GM21447 (cell line): ENCODE data around the gene RGS9BP.
"Not testable (repeated sequence)": the region's sequence is repeated elsewhere in the genome, so short reads cannot be mapped to it uniquely, and the experiment has no call there.

Source experiments
- ATAC-seq: cut with Tn5 transposase; IDR thresholded peaks from one replicate; pipeline ENCODE4 v1.9.1; 2021; ENCODE audit not compliant: unreplicated experiment

The RGS9BP gene

GRCh38 chr19:32675720-32676185 is at the start of gene RGS9BP:
TSS of gene RGS9BP (plus strand) at chr19:32675848. CDS start at chr19:32676264, 416 bp downstream.
- ATAC-seq = peak; percentile 32

GRCh38 chr19:32626969-32627368 is 48.7 kb upstream of the RGS9BP start:
- no peak for ATAC-seq

- ATAC-seq = no peak
Measured at GRCh38 chr19:32627714-32628270, 47.9 kb upstream of the RGS9BP start.

DNA sequence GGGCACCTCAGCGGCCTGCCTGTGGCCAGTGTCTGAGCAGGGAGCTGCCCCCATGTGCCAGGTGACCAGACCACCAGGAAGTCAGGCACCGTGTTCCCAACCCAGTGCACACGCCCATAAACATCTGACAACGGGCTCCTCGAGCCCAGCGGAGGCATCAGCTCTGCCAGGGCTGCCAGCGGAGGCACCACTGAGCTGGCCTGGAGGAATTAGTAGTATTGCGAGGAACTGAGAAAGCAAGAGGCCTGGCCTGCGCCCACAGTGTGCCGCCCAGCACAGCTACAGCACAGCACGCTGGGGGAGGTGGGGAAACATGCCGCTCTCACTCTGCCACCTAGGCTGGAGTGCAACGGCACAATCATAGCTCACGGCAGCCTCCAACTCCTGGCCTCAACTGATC is 45.3 kb upstream of the RGS9BP start:
- ATAC-seq = no peak

DNA sequence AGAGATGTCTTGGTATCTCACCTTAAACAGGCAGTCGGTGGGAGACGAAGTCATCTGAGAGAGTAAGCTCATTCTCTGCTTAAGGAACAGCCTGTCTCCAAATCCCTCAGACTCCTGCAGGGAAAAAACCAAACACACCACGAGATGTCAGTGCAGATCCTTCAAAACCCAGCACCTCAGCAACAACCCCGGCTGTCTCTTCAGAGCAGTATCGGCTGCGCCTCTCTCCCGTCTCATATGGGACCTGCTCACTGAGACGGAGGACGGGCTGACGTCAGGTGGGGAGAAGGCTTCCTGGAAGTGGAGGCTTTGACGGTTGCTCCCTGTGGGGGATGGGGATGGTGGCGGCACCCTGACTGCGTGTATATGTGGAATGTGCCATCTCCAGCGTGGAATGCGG is 44.3 kb upstream of the RGS9BP start:
- ATAC-seq = no peak

DNA sequence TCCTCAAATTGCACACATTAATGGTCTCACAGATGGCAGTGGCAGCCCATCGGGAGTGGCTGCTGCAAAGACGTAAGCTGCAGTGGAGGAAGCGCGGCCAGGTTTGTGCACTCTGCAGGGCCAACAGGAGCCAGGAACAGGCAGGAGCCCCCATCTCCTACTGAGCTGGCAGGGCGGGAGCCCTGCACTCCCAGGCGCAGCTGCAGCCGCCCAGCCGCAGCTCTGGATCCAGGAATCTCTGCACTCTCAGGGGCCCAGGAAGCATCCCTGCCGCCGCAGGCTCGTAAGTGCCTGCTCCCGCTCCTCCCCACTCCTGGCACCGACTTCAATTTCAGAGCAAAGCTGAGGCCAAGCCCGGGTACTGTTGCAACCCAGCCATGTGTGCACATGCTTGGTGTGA is 38.2 kb upstream of the RGS9BP start:
- no peak for ATAC-seq

DNA sequence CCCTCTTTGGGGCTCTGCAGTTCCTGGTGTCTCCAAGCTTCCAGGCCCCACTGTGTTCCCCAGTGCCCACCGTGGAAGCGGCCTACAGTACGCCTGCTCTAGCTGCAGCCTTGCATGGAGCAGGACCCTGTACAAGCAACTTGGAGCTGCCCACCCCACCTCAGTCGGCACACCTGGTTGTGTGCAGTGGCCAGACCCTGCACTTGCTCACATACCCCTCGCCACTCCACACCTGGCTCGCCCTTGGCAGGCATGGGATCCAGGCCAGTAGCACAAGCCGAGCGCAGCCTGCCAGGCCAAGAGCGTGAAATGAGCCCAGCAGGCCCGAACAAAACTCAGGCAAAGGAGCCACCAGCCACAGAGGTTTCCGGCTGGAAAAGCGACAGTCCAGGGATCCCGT is 37.0 kb upstream of the RGS9BP start:
- ATAC-seq = no peak

DNA sequence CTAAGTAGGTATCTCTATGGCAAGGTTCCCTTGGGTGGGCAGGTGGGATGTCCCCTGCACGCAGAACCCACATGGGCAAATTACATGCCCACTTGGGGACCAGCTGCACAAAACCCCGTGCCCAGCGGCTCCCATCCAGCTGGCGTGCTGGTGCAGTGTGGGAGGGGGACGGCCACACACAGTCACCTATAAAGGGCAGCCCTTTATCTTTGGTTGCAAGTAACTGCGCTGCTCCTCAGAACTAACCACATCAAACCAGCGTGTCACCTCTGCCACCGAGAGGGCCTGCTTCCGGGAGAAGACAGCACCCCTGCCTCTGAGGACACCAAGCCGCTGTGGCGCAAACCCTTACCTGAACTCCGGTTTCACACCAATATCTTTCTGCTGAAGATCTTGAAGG is 32.9 kb upstream of the RGS9BP start:
- ATAC-seq = no peak

GRCh38 chr19:32646556-32646955 is 29.1 kb upstream of the RGS9BP start:
- ATAC-seq = no peak

GRCh38 chr19:32647361-32647760 is 28.3 kb upstream of the RGS9BP start:
- ATAC-seq = no peak

DNA sequence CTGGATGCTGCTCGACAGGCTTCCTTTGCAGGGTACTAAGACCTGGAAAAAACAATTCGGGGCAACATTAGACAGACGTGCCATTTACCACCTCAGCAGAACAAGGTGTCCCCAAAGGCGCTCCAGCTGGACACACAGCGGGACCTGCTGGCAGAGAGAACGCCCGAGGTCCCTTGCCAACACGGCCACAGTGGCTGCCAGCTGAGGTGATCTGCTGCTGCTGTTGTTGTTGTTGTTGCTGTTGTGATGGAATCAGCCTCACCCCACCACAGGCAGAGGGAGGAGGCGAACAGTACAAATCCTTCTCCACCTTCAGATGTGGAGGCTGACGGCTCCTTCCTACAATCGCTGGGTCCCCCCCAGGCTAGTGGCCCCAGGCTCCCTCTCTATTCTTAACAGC is 25.9 kb upstream of the RGS9BP start:
- ATAC-seq = no peak

- ATAC-seq = no peak
Measured at GRCh38 chr19:32650671-32651070, 25.0 kb upstream of the RGS9BP start.

GRCh38 chr19:32651729-32652140 is 23.9 kb upstream of the RGS9BP start:
- ATAC-seq = no peak

DNA sequence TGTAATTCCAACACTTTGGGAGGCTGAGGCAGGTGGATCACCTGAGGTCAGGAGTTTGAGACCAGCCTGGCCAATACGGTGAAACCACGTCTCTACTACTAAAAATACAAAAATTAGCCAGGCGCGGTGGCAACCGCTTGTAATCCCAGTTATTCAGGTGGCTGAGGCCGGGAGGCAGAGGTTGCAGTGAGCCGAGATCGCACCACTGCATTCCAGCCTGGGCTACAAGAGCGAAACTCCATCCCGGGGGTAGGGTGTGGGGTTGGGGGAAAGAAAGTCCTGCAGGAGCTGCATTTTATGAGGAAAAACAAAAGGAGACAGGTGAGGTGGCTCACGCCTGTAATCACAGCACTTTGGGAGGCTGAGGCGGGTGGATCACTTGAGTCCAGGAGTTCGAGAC is 23.3 kb upstream of the RGS9BP start:
- ATAC-seq = not testable (repeated sequence)

DNA sequence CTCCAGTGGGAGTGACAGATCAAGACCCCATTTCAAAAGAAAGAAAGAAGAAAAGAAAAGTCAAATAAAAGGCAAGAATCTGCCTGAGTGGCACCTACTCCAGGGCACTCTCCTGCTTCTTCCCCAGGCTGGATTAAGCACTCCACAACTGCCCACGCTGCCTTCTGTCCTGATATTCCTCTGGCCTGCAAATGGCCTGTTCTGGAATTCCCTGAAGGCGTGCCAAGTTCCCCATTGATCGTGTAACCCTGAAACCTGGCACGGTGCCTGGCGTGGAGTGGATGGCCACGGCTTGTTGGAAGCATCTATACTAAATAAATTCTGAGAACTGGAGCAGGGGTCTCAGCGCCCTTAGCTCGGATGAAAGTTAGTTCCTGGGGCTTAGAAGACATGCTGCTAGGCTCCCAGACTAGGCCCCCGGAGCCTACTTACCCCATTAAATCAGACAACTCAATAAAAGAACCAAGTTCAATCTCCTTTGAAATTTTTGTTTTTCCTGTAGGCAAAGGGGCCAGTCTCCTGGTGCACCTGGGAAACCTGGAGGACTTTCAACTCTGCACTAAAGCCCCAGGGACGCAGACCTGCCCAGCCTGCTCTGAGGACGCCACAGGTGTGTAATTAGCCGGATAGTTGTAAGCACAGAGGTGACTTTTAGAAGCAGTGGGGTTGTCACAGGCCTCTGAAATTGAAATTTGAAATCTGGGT is 22.6 kb upstream of the RGS9BP start:
- no peak for ATAC-seq

DNA sequence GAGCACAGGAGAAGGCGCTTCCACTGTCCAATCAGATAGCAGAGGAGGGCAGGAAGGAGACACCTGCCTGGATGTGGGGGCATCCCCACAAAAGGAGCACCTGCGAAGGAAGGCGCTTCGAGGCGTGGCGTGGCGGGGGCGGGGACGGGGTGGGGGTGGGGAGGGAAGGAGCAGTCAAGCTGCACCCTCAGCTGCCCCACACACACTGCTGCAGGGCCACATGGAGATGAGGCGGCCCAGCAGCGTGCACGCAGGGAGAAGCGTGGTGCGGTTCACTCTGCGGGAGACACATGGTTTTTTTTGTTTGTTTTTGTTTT is 22.1 kb upstream of the RGS9BP start:
- no peak for ATAC-seq

DNA sequence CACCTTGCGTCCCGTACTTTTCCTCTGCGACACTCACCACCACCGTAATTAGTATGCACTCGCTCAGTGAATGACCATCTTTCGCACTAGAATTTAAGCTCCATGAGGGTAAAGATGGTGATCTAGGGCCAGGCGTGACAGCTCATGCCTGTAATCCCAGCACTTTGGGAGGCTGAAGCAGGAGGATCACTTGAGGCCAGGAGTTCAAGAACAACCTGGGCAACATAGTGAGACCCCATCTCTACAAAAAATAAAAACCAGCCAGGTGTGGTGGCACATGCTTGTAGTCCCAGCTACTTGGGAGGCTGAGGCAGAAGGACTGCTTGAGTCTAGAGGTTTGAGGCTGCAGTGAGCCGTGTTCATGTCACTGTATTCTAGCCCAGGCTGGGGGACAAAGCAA is 19.3 kb upstream of the RGS9BP start:
- not testable (repeated sequence) for ATAC-seq

- ATAC-seq = no peak
Measured at GRCh38 chr19:32658075-32658474, 17.6 kb upstream of the RGS9BP start.

DNA sequence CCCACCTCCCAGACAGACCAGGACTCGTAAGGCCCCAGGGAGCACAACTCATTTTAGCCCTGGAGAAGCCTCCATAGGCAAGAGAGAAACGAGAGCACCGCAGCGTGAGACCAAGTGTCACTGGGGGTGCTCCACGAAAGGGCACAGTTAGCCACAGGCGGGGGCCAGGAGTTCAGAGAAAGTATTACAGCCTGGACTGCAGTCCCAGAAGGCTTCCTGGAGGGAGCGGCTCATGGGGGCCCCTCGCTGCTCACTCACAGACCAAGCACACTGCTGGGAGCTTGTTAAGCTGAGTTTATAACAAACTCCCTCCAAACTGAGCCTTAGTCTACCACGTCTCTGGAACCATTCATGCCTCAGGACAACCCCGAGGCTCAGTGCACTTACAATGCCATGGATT is 17.1 kb upstream of the RGS9BP start:
- ATAC-seq = no peak

GRCh38 chr19:32661318-32661717 is 14.3 kb upstream of the RGS9BP start:
- ATAC-seq = no peak

DNA sequence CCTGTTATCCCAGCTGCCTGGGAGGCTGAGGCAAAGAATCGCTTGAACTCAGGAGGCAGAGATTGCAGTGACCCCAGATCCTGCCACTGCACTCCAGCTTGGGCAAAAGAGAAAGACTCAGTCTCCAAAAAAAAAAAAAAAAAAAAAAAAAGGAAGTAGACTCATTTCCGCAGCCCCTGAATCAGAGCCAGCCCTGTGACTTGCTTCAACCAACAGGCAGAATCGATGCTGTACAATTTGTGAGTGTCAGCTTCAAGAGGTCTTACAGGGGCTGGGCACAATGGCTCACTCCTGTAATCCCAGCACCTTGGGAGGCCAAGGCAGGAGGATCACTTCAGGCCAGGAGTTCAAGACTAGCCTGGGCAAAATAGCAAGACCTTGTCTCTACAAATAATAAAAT is 13.5 kb upstream of the RGS9BP start:
- no peak for ATAC-seq

- no peak for ATAC-seq
Measured at GRCh38 chr19:32666084-32666483, 9.6 kb upstream of the RGS9BP start.

DNA sequence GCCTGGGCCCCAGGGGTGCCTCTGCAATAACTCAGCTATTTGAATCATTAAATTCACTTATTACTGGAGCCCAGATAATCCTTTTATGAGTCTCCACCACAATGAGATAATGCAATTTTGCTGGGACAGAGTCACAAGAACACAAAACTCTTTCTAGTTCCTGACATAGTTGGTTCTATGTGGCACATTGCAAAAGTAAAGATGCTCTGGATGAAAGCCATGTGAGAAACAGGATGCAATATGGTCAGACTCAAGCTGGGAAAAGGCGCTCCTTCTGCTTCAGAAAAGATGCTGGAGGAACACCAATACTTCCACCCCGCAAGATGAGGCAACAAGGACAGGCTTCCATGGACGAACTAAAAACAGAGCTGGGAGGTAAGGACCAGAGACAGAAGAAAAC is 6.3 kb upstream of the RGS9BP start:
- no peak for ATAC-seq
